Uterus (tissue), 4 donors: ENCODE measurements around the gene PIP4K2B. TPM values are rescaled to one million over a fixed set of nuclear protein-coding genes. Genes with fewer than 3 reads are reported as not detected.

Source experiments
- DNase-seq, 2 donors: peaks; one replicate each; pipeline ENCODE4 v3.0.0-alpha.2; 2019 to 2020
- H3K27ac ChIP-seq, 2 donors: fragments of 200-600 bp; sonication (generic); 1 replicate in 1 of 2; 2 replicates in 1 of 2; pipeline ENCODE4 v1.5.1; 2016 to 2018
- H3K27me3 ChIP-seq, 2 donors: fragments of 200-600 bp; sonication (generic); one replicate each; pipeline ENCODE4 v1.5.1; 2018 to 2019; ENCODE audit warnings: control low read depth in 1 of 2
- H3K36me3 ChIP-seq, 2 donors: fragments of 200-600 bp; sonication (generic); one replicate each; pipeline ENCODE4 v1.5.1; 2019; ENCODE audit warnings: control low read depth in 1 of 2
- H3K4me1 ChIP-seq, 2 donors: fragments of 200-600 bp; sonication (generic); one replicate each; pipeline ENCODE4 v1.5.1; 2018 to 2019; ENCODE audit warnings: control low read depth in 1 of 2
- H3K4me3 ChIP-seq, 2 donors: fragments of 200-600 bp; sonication (generic); 1 replicate in 1 of 2; 2 replicates in 1 of 2; pipeline ENCODE4 v1.5.1; 2018 to 2019; ENCODE audit warnings: mild to moderate bottlenecking in 1 of 2
- H3K9me3 ChIP-seq, 2 donors: fragments of 200-600 bp; sonication (generic); one replicate each; pipeline ENCODE4 v1.5.1; 2019; ENCODE audit warnings: control low read depth in 1 of 2
- POLR2A ChIP-seq, 2 donors: fragments of 450-650 bp; IDR thresholded peaks; one replicate each; pipeline ENCODE4 v1.6.1; 2016; ENCODE audit warnings: antibody characterized with exemption in 2 of 2, mild to moderate bottlenecking in 1 of 2, moderate library complexity in 1 of 2
- intact Hi-C: fragments of 100-400 bp; cut with DNase I; formaldehyde crosslinking; loops from one replicate; pipeline ENCODE4 v1.15.1; 2023; ENCODE audit warnings: low total_unique reads
- microRNA-seq: library from miRNA; unstranded; fragments of <30 nt; microRNA quantifications from one replicate; pipeline ENCODE4, GENCODE V29; 2016; ENCODE audit warnings: borderline microRNAs expressed, borderline replicate concordance
- small RNA-seq: library from RNA; depleted of rRNA; stranded (forward); fragments of <200 nt; gene quantifications from one replicate; pipeline ENCODE3, GENCODE V24; 2016
- total RNA-seq, 4 donors: library from RNA; depleted of rRNA in 3 of 4; stranded (reverse); fragments of >200 nt in 3 of 4; gene quantifications; one replicate each; pipeline versions ENCODE4 v1.1.0 to v1.2.4, GENCODE V29; 2014 to 2023
- TF ChIP-seq, protein P1 (sequence below), 4 experiments: fragments of 200-600 bp in 2 of 4; fragments of 450-650 bp in 2 of 4; sonication (generic) in 2 of 4; IDR thresholded peaks; one replicate each; pipeline ENCODE4 v1.5.1; 2016 to 2019; ENCODE audit warnings: antibody characterized with exemption in 4 of 4, mild to moderate bottlenecking in 2 of 4, moderate library complexity in 1 of 4
- donor health status: DM: yes; HTN: yes; CAD: no.

The PIP4K2B gene
- total RNA-seq, 4 donors from 2014 or later = 23.2 to 89.5 (median 42.3) TPM

GRCh38 chr17:38719289-38719942 is 79.9 kb downstream of the PIP4K2B start:
- no peaks in the 10 kb centered on the region for H3K4me1 ChIP-seq
- intact Hi-C loops = no loop called here
- H3K9me3 ChIP-seq = no peaks in the 10 kb centered on the region
- no peak for TF ChIP-seq POLR2A (IDR thresholded peaks at IDR 0.05)
- TF ChIP-seq, protein P1, sequence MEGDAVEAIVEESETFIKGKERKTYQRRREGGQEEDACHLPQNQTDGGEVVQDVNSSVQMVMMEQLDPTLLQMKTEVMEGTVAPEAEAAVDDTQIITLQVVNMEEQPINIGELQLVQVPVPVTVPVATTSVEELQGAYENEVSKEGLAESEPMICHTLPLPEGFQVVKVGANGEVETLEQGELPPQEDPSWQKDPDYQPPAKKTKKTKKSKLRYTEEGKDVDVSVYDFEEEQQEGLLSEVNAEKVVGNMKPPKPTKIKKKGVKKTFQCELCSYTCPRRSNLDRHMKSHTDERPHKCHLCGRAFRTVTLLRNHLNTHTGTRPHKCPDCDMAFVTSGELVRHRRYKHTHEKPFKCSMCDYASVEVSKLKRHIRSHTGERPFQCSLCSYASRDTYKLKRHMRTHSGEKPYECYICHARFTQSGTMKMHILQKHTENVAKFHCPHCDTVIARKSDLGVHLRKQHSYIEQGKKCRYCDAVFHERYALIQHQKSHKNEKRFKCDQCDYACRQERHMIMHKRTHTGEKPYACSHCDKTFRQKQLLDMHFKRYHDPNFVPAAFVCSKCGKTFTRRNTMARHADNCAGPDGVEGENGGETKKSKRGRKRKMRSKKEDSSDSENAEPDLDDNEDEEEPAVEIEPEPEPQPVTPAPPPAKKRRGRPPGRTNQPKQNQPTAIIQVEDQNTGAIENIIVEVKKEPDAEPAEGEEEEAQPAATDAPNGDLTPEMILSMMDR (IDR thresholded peaks at IDR 0.05) = no peak
- H3K36me3 ChIP-seq = no peaks in the 10 kb centered on the region
- H3K27ac ChIP-seq = no peak overlapping the region
- DNase-seq = no peak
- H3K4me3 ChIP-seq = no peak overlapping the region
- no peaks in the 10 kb centered on the region for H3K27me3 ChIP-seq

- no peak for DNase-seq
Observed at GRCh38 chr17:38717139-38717745, 82.1 kb downstream of the PIP4K2B start.

DNA sequence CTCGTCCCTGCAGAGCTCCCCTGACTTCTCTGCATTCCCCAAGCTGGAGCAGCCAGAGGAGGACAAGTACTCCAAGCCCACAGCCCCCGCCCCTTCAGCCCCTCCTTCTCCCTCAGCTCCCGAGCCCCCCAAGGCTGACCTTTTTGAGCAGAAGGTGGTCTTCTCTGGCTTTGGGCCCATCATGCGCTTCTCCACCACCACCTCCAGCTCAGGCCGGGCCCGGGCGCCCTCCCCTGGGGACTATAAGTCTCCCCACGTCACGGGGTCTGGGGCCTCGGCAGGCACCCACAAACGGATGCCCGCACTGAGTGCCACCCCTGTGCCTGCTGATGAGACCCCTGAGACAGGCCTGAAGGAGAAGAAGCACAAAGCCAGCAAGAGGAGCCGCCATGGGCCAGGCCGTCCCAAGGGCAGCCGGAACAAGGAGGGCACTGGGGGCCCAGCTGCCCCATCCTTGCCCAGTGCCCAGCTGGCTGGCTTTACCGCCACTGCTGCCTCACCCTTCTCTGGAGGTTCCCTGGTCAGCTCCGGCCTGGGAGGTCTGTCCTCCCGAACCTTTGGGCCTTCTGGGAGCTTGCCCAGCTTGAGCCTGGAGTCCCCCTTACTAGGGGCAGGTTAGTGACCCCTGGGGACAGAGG is 82.9 kb downstream of the PIP4K2B start:
- H3K4me3 ChIP-seq = no peak overlapping the region
- no peaks in the 10 kb centered on the region for H3K9me3 ChIP-seq
- H3K36me3 ChIP-seq = no peaks in the 10 kb centered on the region
- no peaks in the 10 kb centered on the region for H3K4me1 ChIP-seq
- no peaks in the 10 kb centered on the region for H3K27me3 ChIP-seq
- no peak overlapping the region for H3K27ac ChIP-seq
- intact Hi-C loops = no loop called here
- TF ChIP-seq POLR2A (IDR thresholded peaks at IDR 0.05) = no peak
- TF ChIP-seq, protein P1 (IDR thresholded peaks at IDR 0.05) = no peak
- DNase-seq = no peak

More at GRCh38 chr17:38717139-38717745, 82.1 kb downstream of the PIP4K2B start:
- Histone ChIP-seq H3K4me1 (no peaks in the 10 kb centered on the region), H3K27ac (no peak overlapping the region), H3K4me3 (no peak overlapping the region), H3K27me3 (no peaks in the 10 kb centered on the region), H3K36me3 (no peaks in the 10 kb centered on the region), H3K9me3 (no peaks in the 10 kb centered on the region)
- no peak for TF ChIP-seq POLR2A (IDR thresholded peaks at IDR 0.05)
- TF ChIP-seq, protein P1 (IDR thresholded peaks at IDR 0.05) = no peak
- intact Hi-C loops = no loop called here

Small RNAs within 50 kb of the gene (microRNA-seq; reads per million reads assigned to microRNA genes)
- not detected for gene MIR4726
- not detected for gene MIR4727

Small RNAs within 50 kb of the gene (small RNA-seq; reads per million reads assigned to genes)
- gene MIR4726 (not detected), gene MIR4727 (not detected), gene RNA5SP440 (0.18 reads per million), gene RNU6-866P (not detected)

Other genes starting within 250 kb of the PIP4K2B start
- gene SRCIN1, start 193.6 kb downstream of the PIP4K2B start, total RNA-seq = 1 to 10 TPM in 2 of 4 donors, not detected in 2; 3.4 to 6.6 TPM
- 1 to 10 TPM in 2 of 4 donors, under 1 TPM in 1, not detected in 1; under 0.01 to 1.1 (median 1.0) TPM for gene EPOP, start 124.6 kb downstream of the PIP4K2B start, total RNA-seq
- gene MLLT6, start 94.3 kb downstream of the PIP4K2B start, total RNA-seq = 100 to 1,000 TPM in 1 of 4 donors, 10 to 100 TPM in 3; 32.3 to 218 (median 60.3) TPM
- gene CISD3, start 69.2 kb downstream of the PIP4K2B start, total RNA-seq = 10 to 100 TPM in 1 of 4 donors, 1 to 10 TPM in 2, under 1 TPM in 1; 0.26 to 22.0 (median 2.9) TPM
- gene PCGF2, start 51.2 kb downstream of the PIP4K2B start, total RNA-seq = 10 to 100 TPM in 2 of 4 donors, 1 to 10 TPM in 2; 5.5 to 81.8 (median 16.2) TPM
- 100 to 1,000 TPM in 2 of 4 donors, 10 to 100 TPM in 2; 91.6 to 285 (median 101) TPM for gene PSMB3, start 46.8 kb downstream of the PIP4K2B start, total RNA-seq
- gene CWC25, start 25.8 kb upstream of the PIP4K2B start, total RNA-seq = 10 to 100 TPM in 3 of 4 donors, 1 to 10 TPM in 1; 9.1 to 26.2 (median 18.1) TPM
- gene RPL23, start 54.2 kb upstream of the PIP4K2B start, total RNA-seq = 1,000 to 10,000 TPM; 1,418 to 5,044 (median 2,630) TPM
- 100 to 1,000 TPM in 1 of 4 donors, 10 to 100 TPM in 3; 21.2 to 119 (median 58.2) TPM for gene LASP1, start 70.5 kb upstream of the PIP4K2B start, total RNA-seq
- under 1 TPM in 1 of 4 donors, not detected in 3; 0.14 TPM for gene FBXO47, start 167.8 kb upstream of the PIP4K2B start, total RNA-seq